IgD-negative memory B cell (primary cell): ENCODE results near the gene PRR12. TPM values are rescaled to one million over a fixed set of nuclear protein-coding genes. Genes with fewer than 3 reads are reported as not detected.
A peak's percentile ranks its signal among the peaks of the same experiment; 100 is the strongest.
"Not testable (repeated sequence)": the region's sequence is repeated elsewhere in the genome, so short reads cannot be mapped to it uniquely, and the experiment has no call there.

ENCODE experiments used
- H3K27ac Mint-ChIP-seq, 3 donors: one replicate each; pipeline ENCODE4 v1.8.0; 2020 to 2022; ENCODE audit warnings: mild to moderate bottlenecking in 3 of 3, mixed read lengths in 3 of 3, moderate library complexity in 1 of 3
- H3K27me3 Mint-ChIP-seq: one replicate; pipeline ENCODE4 v1.8.0; 2021; ENCODE audit warnings: mixed read lengths
- H3K36me3 Mint-ChIP-seq: one replicate; pipeline ENCODE4 v1.8.0; 2020; ENCODE audit warnings: mild to moderate bottlenecking, mixed read lengths
- H3K4me1 Mint-ChIP-seq, 3 donors: one replicate each; pipeline ENCODE4 v1.8.0; 2020 to 2022; ENCODE audit warnings: mixed read lengths in 3 of 3, mild to moderate bottlenecking in 1 of 3
- H3K4me3 Mint-ChIP-seq, 4 donors: one replicate each; pipeline ENCODE4 v1.8.0; 2020 to 2022; ENCODE audit warnings: mild to moderate bottlenecking in 4 of 4, mixed read lengths in 4 of 4, moderate library complexity in 3 of 4
- H3K9me3 Mint-ChIP-seq, 3 donors: one replicate each; pipeline ENCODE4 v1.8.0; 2020 to 2021; ENCODE audit warnings: mixed read lengths in 3 of 3, mild to moderate bottlenecking in 1 of 3
- polyA plus RNA-seq: library from polyadenylated mRNA; unstranded; fragments of 300-500 nt; fragmentation: Illumina TruSeq; gene quantifications from one replicate; pipeline ENCODE4 v1.2.3, GENCODE V29; 2021

Gene PRR12
- polyA plus RNA-seq, 1 donor from 2014 or later, result 0.70 TPM

GRCh38 chr19:49609499-49610092 is 18.6 kb downstream of the PRR12 start:
- H3K27ac Mint-ChIP-seq, result no peak overlapping the region
- no peaks in the 10 kb centered on the region for H3K9me3 Mint-ChIP-seq
- H3K27me3 Mint-ChIP-seq, result no peaks in the 10 kb centered on the region
- no peaks in the 10 kb centered on the region for H3K36me3 Mint-ChIP-seq
- H3K4me3 Mint-ChIP-seq, result no peak overlapping the region
- peaks cover 0 to 16% (median 11%) of the 10 kb centered on the region in 3 donors for H3K4me1 Mint-ChIP-seq

GRCh38 chr19:49613374-49613773 is 22.4 kb downstream of the PRR12 start:
- H3K36me3 Mint-ChIP-seq, result peaks cover 3% of the 10 kb centered on the region
- no peaks in the 10 kb centered on the region for H3K9me3 Mint-ChIP-seq
- H3K4me3 Mint-ChIP-seq, result peak overlapping the region in 1 of 4 donors; percentile 85
- peaks cover 0 to 16% (median 11%) of the 10 kb centered on the region in 3 donors for H3K4me1 Mint-ChIP-seq
- H3K27ac Mint-ChIP-seq, result no peak overlapping the region
- no peaks in the 10 kb centered on the region for H3K27me3 Mint-ChIP-seq

GRCh38 chr19:49614096-49614833 is 23.3 kb downstream of the PRR12 start:
- Mint-ChIP-seq H3K36me3 (peaks cover 3% of the 10 kb centered on the region), H3K4me3 (no peak overlapping the region), H3K27me3 (no peaks in the 10 kb centered on the region), H3K9me3 (no peaks in the 10 kb centered on the region), H3K4me1 (peaks cover 0 to 16% (median 11%) of the 10 kb centered on the region in 3 donors), H3K27ac (peak overlapping the region in 2 of 3 donors; percentile 21 to 71)

GRCh38 chr19:49615861-49616260 is 24.9 kb downstream of the PRR12 start:
- peaks cover 3% of the 10 kb centered on the region for H3K36me3 Mint-ChIP-seq

GRCh38 chr19:49616532-49616931 is 25.6 kb downstream of the PRR12 start:
- peaks cover 0 to 16% (median 11%) of the 10 kb centered on the region in 3 donors for H3K4me1 Mint-ChIP-seq
- H3K27ac Mint-ChIP-seq, result no peak overlapping the region
- H3K27me3 Mint-ChIP-seq, result no peaks in the 10 kb centered on the region
- H3K9me3 Mint-ChIP-seq, result no peaks in the 10 kb centered on the region
- no peak overlapping the region for H3K4me3 Mint-ChIP-seq
- peaks cover 3% of the 10 kb centered on the region for H3K36me3 Mint-ChIP-seq

More at GRCh38 chr19:49615861-49616260, 24.9 kb downstream of the PRR12 start:
- Mint-ChIP-seq H3K4me3 (no peak overlapping the region), H3K27ac (peak overlapping the region in 1 of 3 donors; percentile 74), H3K9me3 (no peaks in the 10 kb centered on the region), H3K27me3 (no peaks in the 10 kb centered on the region), H3K4me1 (peaks cover 0 to 16% (median 11%) of the 10 kb centered on the region in 3 donors)

- no peaks in the 10 kb centered on the region for H3K9me3 Mint-ChIP-seq
- H3K27ac Mint-ChIP-seq, result no peak overlapping the region
- H3K27me3 Mint-ChIP-seq, result no peaks in the 10 kb centered on the region
- peaks cover 3% of the 10 kb centered on the region for H3K36me3 Mint-ChIP-seq
- peaks cover 0 to 16% (median 11%) of the 10 kb centered on the region in 3 donors for H3K4me1 Mint-ChIP-seq
- no peak overlapping the region for H3K4me3 Mint-ChIP-seq
Measured at GRCh38 chr19:49616945-49617344, 26.0 kb downstream of the PRR12 start.

GRCh38 chr19:49617860-49618259 is 26.9 kb downstream of the PRR12 start:
- H3K27me3 Mint-ChIP-seq, H3K36me3 Mint-ChIP-seq, H3K9me3 Mint-ChIP-seq, H3K4me3 Mint-ChIP-seq: not testable (repeated sequence)
- peak overlapping the region in 1 of 3 donors; percentile 53 for H3K27ac Mint-ChIP-seq
- peaks cover 0 to 11% (median 8%) of the 10 kb centered on the region in 3 donors for H3K4me1 Mint-ChIP-seq

GRCh38 chr19:49624967-49625910 is 34.3 kb downstream of the PRR12 start:
- Mint-ChIP-seq H3K4me3 (no peak overlapping the region), H3K27ac (peak overlapping the region in 1 of 3 donors; percentile 39), H3K27me3 (no peaks in the 10 kb centered on the region), H3K9me3 (no peaks in the 10 kb centered on the region), H3K4me1 (peaks cover 0 to 2% (median 0%) of the 10 kb centered on the region in 3 donors), H3K36me3 (peaks cover 3% of the 10 kb centered on the region)

- Mint-ChIP-seq H3K36me3 (peaks cover 3% of the 10 kb centered on the region), H3K4me3 (no peak overlapping the region), H3K4me1 (peaks cover 0 to 2% (median 0%) of the 10 kb centered on the region in 3 donors), H3K27me3 (no peaks in the 10 kb centered on the region), H3K27ac (no peak overlapping the region), H3K9me3 (no peaks in the 10 kb centered on the region)
Measured at GRCh38 chr19:49626226-49626625, 35.2 kb downstream of the PRR12 start.

- H3K36me3 Mint-ChIP-seq, result no peaks in the 10 kb centered on the region
- no peak overlapping the region for H3K27ac Mint-ChIP-seq
- H3K27me3 Mint-ChIP-seq, result no peaks in the 10 kb centered on the region
- H3K9me3 Mint-ChIP-seq, result no peaks in the 10 kb centered on the region
- peaks cover 0 to 4% (median 0%) of the 10 kb centered on the region in 3 donors for H3K4me1 Mint-ChIP-seq
- no peak overlapping the region for H3K4me3 Mint-ChIP-seq
Measured at GRCh38 chr19:49629659-49630058, 38.7 kb downstream of the PRR12 start.

- Mint-ChIP-seq H3K4me1 (peaks cover 0 to 5% (median 4%) of the 10 kb centered on the region in 3 donors), H3K27ac (peak overlapping the region in 1 of 3 donors; percentile 26), H3K36me3 (no peaks in the 10 kb centered on the region), H3K4me3 (peak overlapping the region in 1 of 4 donors; percentile 49), H3K27me3 (no peaks in the 10 kb centered on the region), H3K9me3 (no peaks in the 10 kb centered on the region)
Measured at GRCh38 chr19:49631014-49631588, 40.1 kb downstream of the PRR12 start.

- Mint-ChIP-seq H3K4me1 (peaks cover 0 to 5% (median 4%) of the 10 kb centered on the region in 3 donors), H3K27me3 (no peaks in the 10 kb centered on the region), H3K9me3 (no peaks in the 10 kb centered on the region), H3K27ac (peak overlapping the region in 1 of 3 donors; percentile 5), H3K4me3 (no peak overlapping the region), H3K36me3 (no peaks in the 10 kb centered on the region)
Measured at GRCh38 chr19:49631610-49632192, 40.7 kb downstream of the PRR12 start.

- Mint-ChIP-seq H3K27ac (peak overlapping the region in 1 of 3 donors; percentile 78), H3K36me3 (no peaks in the 10 kb centered on the region), H3K4me3 (no peak overlapping the region), H3K9me3 (no peaks in the 10 kb centered on the region), H3K4me1 (peaks cover 0 to 6% (median 4%) of the 10 kb centered on the region in 3 donors), H3K27me3 (no peaks in the 10 kb centered on the region)
Measured at GRCh38 chr19:49632576-49632975, 41.6 kb downstream of the PRR12 start.

- not testable (repeated sequence) for H3K4me1 Mint-ChIP-seq, H3K9me3 Mint-ChIP-seq, H3K36me3 Mint-ChIP-seq, H3K4me3 Mint-ChIP-seq, H3K27me3 Mint-ChIP-seq
- peak overlapping the region in 1 of 3 donors; percentile 78 for H3K27ac Mint-ChIP-seq
Measured at GRCh38 chr19:49633273-49633672, 42.3 kb downstream of the PRR12 start.
